OCI-LY1 (cell line): ENCODE measurements around the gene RYR1.

Source experiments
- H2AFZ ChIP-seq: fragments of 200-600 bp; sonication (generic), shearing (Covaris generic); 2 replicates; pipeline ENCODE4 v1.6.0; 2014; ENCODE audit warnings: antibody characterized with exemption, mild to moderate bottlenecking, low read length
- H3F3A ChIP-seq: fragments of 200-600 bp; sonication (generic), shearing (Covaris generic); 2 replicates; pipeline ENCODE4 v1.6.0; 2014; ENCODE audit warnings: mild to moderate bottlenecking, antibody characterized with exemption, low read length, moderate library complexity; ENCODE audit not compliant: insufficient read depth
- H3K27ac ChIP-seq: fragments of 200-600 bp; sonication (generic); 2 replicates; pipeline ENCODE4 v1.5.1; 2014; ENCODE audit warnings: low read length, mixed run types, mild to moderate bottlenecking, low read depth; ENCODE audit not compliant: poor library complexity, severe bottlenecking
- H3K27me3 ChIP-seq: fragments of 200-600 bp; sonication (generic); 2 replicates; pipeline ENCODE4 v1.6.0; 2014; ENCODE audit warnings: antibody characterized with exemption, mild to moderate bottlenecking, low read length, moderate library complexity; ENCODE audit not compliant: insufficient read depth
- H3K36me3 ChIP-seq: fragments of 200-600 bp; sonication (generic); 2 replicates; pipeline ENCODE4 v1.6.1; 2014; ENCODE audit warnings: mild to moderate bottlenecking, antibody characterized with exemption, low read length, moderate library complexity, mixed read lengths; ENCODE audit not compliant: insufficient read depth
- H3K4me1 ChIP-seq: fragments of 200-600 bp; sonication (generic); 2 replicates; pipeline ENCODE4 v1.5.1; 2014; ENCODE audit warnings: mild to moderate bottlenecking, low read length, moderate library complexity; ENCODE audit not compliant: insufficient read depth, severe bottlenecking
- H3K4me2 ChIP-seq: fragments of 200-600 bp; sonication (generic), shearing (Covaris generic); 2 replicates; pipeline ENCODE4 v1.6.1; 2014; ENCODE audit warnings: low read length
- H3K4me3 ChIP-seq: fragments of 200-600 bp; sonication (generic); 2 replicates; pipeline ENCODE4 v1.5.1; 2014; ENCODE audit warnings: low read length, low read depth, mild to moderate bottlenecking, mixed read lengths; ENCODE audit not compliant: poor library complexity, severe bottlenecking
- H3K79me2 ChIP-seq: fragments of 200-600 bp; shearing (Covaris generic); 2 replicates; pipeline ENCODE4 v1.6.1; 2016; ENCODE audit warnings: mixed run types, low read length, mixed read lengths; ENCODE audit not compliant: insufficient read depth
- H3K9ac ChIP-seq: fragments of 200-600 bp; sonication (generic), shearing (Covaris generic); 2 replicates; pipeline ENCODE4 v1.6.1; 2014; ENCODE audit warnings: mild to moderate bottlenecking, low read length, mixed read lengths
- H3K9me2 ChIP-seq: fragments of 200-600 bp; sonication (generic), shearing (Covaris generic); 2 replicates; pipeline ENCODE4 v1.6.1; 2014; ENCODE audit warnings: low read depth, mild to moderate bottlenecking, low read length, mixed read lengths
- H3K9me3 ChIP-seq: fragments of 200-600 bp; shearing (Covaris generic); 2 replicates; pipeline ENCODE4 v1.6.1; 2014; ENCODE audit warnings: low read length, mixed read lengths
- H4K20me1 ChIP-seq: fragments of 200-600 bp; sonication (generic), shearing (Covaris generic); 2 replicates; pipeline ENCODE4 v1.6.0; 2016; ENCODE audit warnings: mild to moderate bottlenecking, low read length; ENCODE audit not compliant: insufficient read depth
- EZH2 ChIP-seq: fragments of 200-600 bp; sonication (generic), shearing (Covaris generic); IDR thresholded peaks from 2 replicates; pipeline ENCODE4 v1.8.0; 2017; ENCODE audit warnings: borderline replicate concordance, mixed run types, mild to moderate bottlenecking, antibody characterized with exemption, low read length, moderate library complexity, mixed read lengths
- TF ChIP-seq, protein P1 (sequence below): fragments of 200-600 bp; sonication (generic), shearing (Covaris generic); IDR thresholded peaks from 2 replicates; pipeline ENCODE4 v1.5.1; 2017; ENCODE audit warnings: mild to moderate bottlenecking, antibody characterized with exemption, low read length, moderate library complexity, mixed read lengths

RYR1 gene

GRCh38 chr19:38559428-38560401, 126.2 kb downstream of the RYR1 start:
- Histone ChIP-seq H3K9me2 (no peaks in the 10 kb centered on the region), H3K4me2 (peak overlapping the region; percentile 46), H3K4me1 (peaks cover 29% of the 10 kb centered on the region), H3K79me2 (no peaks in the 10 kb centered on the region), H3K27ac (peak overlapping the region; percentile 79), H2AFZ (no peak overlapping the region), H3K4me3 (no peak overlapping the region), H3F3A (0 out of 2 replicates have a peak, but pooled peaks cover 2% of the 10 kb centered on the region), H3K27me3 (peaks cover 6% of the 10 kb centered on the region; the same call in 1 of the 2 replicates), H3K9ac (peak overlapping the region; percentile 39; the same call in 1 of the 2 replicates), H4K20me1 (no peaks in the 10 kb centered on the region), H3K36me3 (no peaks in the 10 kb centered on the region), H3K9me3 (no peaks in the 10 kb centered on the region)
- no peak for TF ChIP-seq EZH2
- TF ChIP-seq, protein P1, sequence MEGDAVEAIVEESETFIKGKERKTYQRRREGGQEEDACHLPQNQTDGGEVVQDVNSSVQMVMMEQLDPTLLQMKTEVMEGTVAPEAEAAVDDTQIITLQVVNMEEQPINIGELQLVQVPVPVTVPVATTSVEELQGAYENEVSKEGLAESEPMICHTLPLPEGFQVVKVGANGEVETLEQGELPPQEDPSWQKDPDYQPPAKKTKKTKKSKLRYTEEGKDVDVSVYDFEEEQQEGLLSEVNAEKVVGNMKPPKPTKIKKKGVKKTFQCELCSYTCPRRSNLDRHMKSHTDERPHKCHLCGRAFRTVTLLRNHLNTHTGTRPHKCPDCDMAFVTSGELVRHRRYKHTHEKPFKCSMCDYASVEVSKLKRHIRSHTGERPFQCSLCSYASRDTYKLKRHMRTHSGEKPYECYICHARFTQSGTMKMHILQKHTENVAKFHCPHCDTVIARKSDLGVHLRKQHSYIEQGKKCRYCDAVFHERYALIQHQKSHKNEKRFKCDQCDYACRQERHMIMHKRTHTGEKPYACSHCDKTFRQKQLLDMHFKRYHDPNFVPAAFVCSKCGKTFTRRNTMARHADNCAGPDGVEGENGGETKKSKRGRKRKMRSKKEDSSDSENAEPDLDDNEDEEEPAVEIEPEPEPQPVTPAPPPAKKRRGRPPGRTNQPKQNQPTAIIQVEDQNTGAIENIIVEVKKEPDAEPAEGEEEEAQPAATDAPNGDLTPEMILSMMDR, result no peak

- H3F3A ChIP-seq, result 0 out of 2 replicates have a peak, but pooled peaks cover 2% of the 10 kb centered on the region
- H3K4me2 ChIP-seq, result peak overlapping the region; percentile 45; the same call in 1 of the 2 replicates
- H3K9me2 ChIP-seq, result no peaks in the 10 kb centered on the region
- H3K36me3 ChIP-seq, result no peaks in the 10 kb centered on the region
- H3K27ac ChIP-seq, result no peak overlapping the region
- H3K27me3 ChIP-seq, result peaks cover 8% of the 10 kb centered on the region; the same call in 1 of the 2 replicates
- no peak overlapping the region for H2AFZ ChIP-seq
- H3K79me2 ChIP-seq, result no peaks in the 10 kb centered on the region
- H3K9ac ChIP-seq, result no peak overlapping the region
- TF ChIP-seq, protein P1, result no peak
- no peak for TF ChIP-seq EZH2
- peaks cover 29% of the 10 kb centered on the region for H3K4me1 ChIP-seq
- H3K9me3 ChIP-seq, result no peaks in the 10 kb centered on the region
- peak overlapping the region; percentile 23 for H3K4me3 ChIP-seq
- no peaks in the 10 kb centered on the region for H4K20me1 ChIP-seq
Measured at GRCh38 chr19:38561053-38561606, 127.6 kb downstream of the RYR1 start.

DNA sequence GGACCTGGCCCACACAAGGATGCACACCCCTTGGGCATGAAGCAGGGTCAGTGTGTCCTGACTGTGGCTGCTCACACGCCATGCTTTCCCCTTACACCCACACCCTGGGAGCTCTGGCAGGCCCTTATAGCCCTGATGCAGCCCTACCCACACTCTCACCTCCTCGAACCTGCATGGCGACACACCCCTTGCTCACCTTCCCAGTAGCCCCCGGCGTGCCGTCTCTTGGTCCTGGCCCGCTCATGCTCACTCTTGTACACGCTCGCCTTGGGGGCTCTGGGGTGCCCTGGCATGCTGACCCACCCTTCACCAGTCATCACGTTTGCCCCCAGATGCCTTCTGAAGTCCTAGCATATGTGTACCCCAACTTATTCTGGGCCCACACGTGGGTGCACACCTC, 128.2 kb downstream of the RYR1 start:
- TF ChIP-seq EZH2, result no peak
- TF ChIP-seq, protein P1, result no peak
- H3K4me2 ChIP-seq, result peak overlapping the region; percentile 45; the same call in 1 of the 2 replicates
- no peak overlapping the region for H2AFZ ChIP-seq
- H3K9me3 ChIP-seq, result no peaks in the 10 kb centered on the region
- peaks cover 29% of the 10 kb centered on the region for H3K4me1 ChIP-seq
- 0 out of 2 replicates have a peak, but pooled peaks cover 2% of the 10 kb centered on the region for H3F3A ChIP-seq
- H3K9ac ChIP-seq, result no peak overlapping the region
- peaks cover 8% of the 10 kb centered on the region; the same call in 1 of the 2 replicates for H3K27me3 ChIP-seq
- no peaks in the 10 kb centered on the region for H3K36me3 ChIP-seq
- H3K79me2 ChIP-seq, result no peaks in the 10 kb centered on the region
- H3K4me3 ChIP-seq, result no peak overlapping the region
- H3K27ac ChIP-seq, result no peak overlapping the region
- H3K9me2 ChIP-seq, result no peaks in the 10 kb centered on the region
- no peaks in the 10 kb centered on the region for H4K20me1 ChIP-seq
